ENCODE data around the gene HDGFL3.
"Not testable (repeated sequence)": the region's sequence is repeated elsewhere in the genome, so short reads cannot be mapped to it uniquely, and the experiment has no call there.

HDGFL3 gene

GRCh38 chr15:83225449-83225848 lies 17.8 kb upstream of the HDGFL3 start:
- DNase-seq (ENCODE audit: low read depth): no peak
- H3K4me3 ChIP-seq (ENCODE audit: low read depth, low read length): no peak overlapping the region
- TF ChIP-seq CTCF (IDR thresholded peaks at IDR 0.05; ENCODE audit: insufficient read depth, low read depth, low read length, missing control alignments): no peak

- not testable (repeated sequence) for DNase-seq (ENCODE audit: low read depth); H3K4me3 ChIP-seq (ENCODE audit: low read depth, low read length)
Measured at GRCh38 chr15:83221781-83222180, 14.2 kb upstream of the HDGFL3 start.

- no peak overlapping the region for H3K4me3 ChIP-seq (ENCODE audit: low read depth, low read length)
- DNase-seq (ENCODE audit: low read depth): no peak
- no peak for TF ChIP-seq CTCF (IDR thresholded peaks at IDR 0.05; ENCODE audit: insufficient read depth, low read depth, low read length, missing control alignments)
Measured at GRCh38 chr15:83219026-83219425, 11.4 kb upstream of the HDGFL3 start.

GRCh38 chr15:83215306-83215705 lies 7.7 kb upstream of the HDGFL3 start:
- no peak for DNase-seq (ENCODE audit: low read depth)
- TF ChIP-seq CTCF (IDR thresholded peaks at IDR 0.05; ENCODE audit: insufficient read depth, low read depth, low read length, missing control alignments): no peak
- no peak overlapping the region for H3K4me3 ChIP-seq (ENCODE audit: low read depth, low read length)

- peak; percentile 34 for DNase-seq (ENCODE audit: low read depth)
- no peak overlapping the region for H3K4me3 ChIP-seq (ENCODE audit: low read depth, low read length)
- TF ChIP-seq CTCF (IDR thresholded peaks at IDR 0.05; ENCODE audit: insufficient read depth, low read depth, low read length, missing control alignments): no peak
Measured at GRCh38 chr15:83210619-83211018, 3.0 kb upstream of the HDGFL3 start.

GRCh38 chr15:83209333-83209732 lies 1.7 kb upstream of the HDGFL3 start:
- no peak overlapping the region for H3K4me3 ChIP-seq (ENCODE audit: low read depth, low read length)
- no peak for TF ChIP-seq CTCF (IDR thresholded peaks at IDR 0.05; ENCODE audit: insufficient read depth, low read depth, low read length, missing control alignments)
- no peak for DNase-seq (ENCODE audit: low read depth)

GRCh38 chr15:83208367-83208661 lies 691 bp upstream of the HDGFL3 start:
- TF ChIP-seq CTCF (IDR thresholded peaks at IDR 0.05; ENCODE audit: insufficient read depth, low read depth, low read length, missing control alignments): no peak

More at GRCh38 chr15:83208367-83208661, 691 bp upstream of the HDGFL3 start:
- no peak for DNase-seq (ENCODE audit: low read depth)
- H3K4me3 ChIP-seq (ENCODE audit: low read depth, low read length): peak overlapping the region; percentile 88
